ENCODE data around the gene SKA1.
"Not testable (repeated sequence)": the region's sequence is repeated elsewhere in the genome, so short reads cannot be mapped to it uniquely, and the experiment has no call there.

Gene SKA1

GRCh38 chr18:50405582-50406271 is 30.9 kb downstream of the SKA1 start:
- DNase-seq (ENCODE audit: low spot score): no peak
- in situ Hi-C loops (cut with MboI; ENCODE audit: low sequenced_read_pairs, unreplicated experiment): no loop called here
- TF ChIP-seq CTCF (IDR thresholded peaks at IDR 0.05; ENCODE audit: borderline replicate concordance, control extremely low read depth, extremely low read depth, insufficient read depth, missing control alignments): no peak

GRCh38 chr18:50409236-50409635 is 34.4 kb downstream of the SKA1 start:
- no peak for TF ChIP-seq CTCF (IDR thresholded peaks at IDR 0.05; ENCODE audit: borderline replicate concordance, control extremely low read depth, extremely low read depth, insufficient read depth, missing control alignments)
- DNase-seq (ENCODE audit: low spot score): no peak
- in situ Hi-C loops (cut with MboI; ENCODE audit: low sequenced_read_pairs, unreplicated experiment): no loop called here

- DNase-seq (ENCODE audit: low spot score): no peak
- in situ Hi-C loops (cut with MboI; ENCODE audit: low sequenced_read_pairs, unreplicated experiment): no loop called here
- TF ChIP-seq CTCF (IDR thresholded peaks at IDR 0.05; ENCODE audit: borderline replicate concordance, control extremely low read depth, extremely low read depth, insufficient read depth, missing control alignments): no peak
Measured at GRCh38 chr18:50410008-50410407, 35.2 kb downstream of the SKA1 start.

GRCh38 chr18:50410894-50411293 is 36.0 kb downstream of the SKA1 start:
- DNase-seq (ENCODE audit: low spot score): no peak
- in situ Hi-C loops (cut with MboI; ENCODE audit: low sequenced_read_pairs, unreplicated experiment): no loop called here
- TF ChIP-seq CTCF (IDR thresholded peaks at IDR 0.05; ENCODE audit: borderline replicate concordance, control extremely low read depth, extremely low read depth, insufficient read depth, missing control alignments): no peak

- DNase-seq (ENCODE audit: low spot score); in situ Hi-C loops (cut with MboI; ENCODE audit: low sequenced_read_pairs, unreplicated experiment): not testable (repeated sequence)
Measured at GRCh38 chr18:50416832-50417231, 42.0 kb downstream of the SKA1 start.

GRCh38 chr18:50417705-50418104 is 42.9 kb downstream of the SKA1 start:
- DNase-seq (ENCODE audit: low spot score); in situ Hi-C loops (cut with MboI; ENCODE audit: low sequenced_read_pairs, unreplicated experiment): not testable (repeated sequence)

- DNase-seq (ENCODE audit: low spot score): no peak
- TF ChIP-seq CTCF (IDR thresholded peaks at IDR 0.05; ENCODE audit: borderline replicate concordance, control extremely low read depth, extremely low read depth, insufficient read depth, missing control alignments): no peak
- in situ Hi-C loops (cut with MboI; ENCODE audit: low sequenced_read_pairs, unreplicated experiment): no loop called here
Measured at GRCh38 chr18:50418650-50419049, 43.8 kb downstream of the SKA1 start.
